Measurements from ENCODE around the gene FOSL2. TPM values are rescaled to one million over a fixed set of nuclear protein-coding genes. Genes with fewer than 3 reads are reported as not detected.

The FOSL2 gene
- total RNA-seq, 1 experiment from 2014 or later: 53.7 TPM

DNA sequence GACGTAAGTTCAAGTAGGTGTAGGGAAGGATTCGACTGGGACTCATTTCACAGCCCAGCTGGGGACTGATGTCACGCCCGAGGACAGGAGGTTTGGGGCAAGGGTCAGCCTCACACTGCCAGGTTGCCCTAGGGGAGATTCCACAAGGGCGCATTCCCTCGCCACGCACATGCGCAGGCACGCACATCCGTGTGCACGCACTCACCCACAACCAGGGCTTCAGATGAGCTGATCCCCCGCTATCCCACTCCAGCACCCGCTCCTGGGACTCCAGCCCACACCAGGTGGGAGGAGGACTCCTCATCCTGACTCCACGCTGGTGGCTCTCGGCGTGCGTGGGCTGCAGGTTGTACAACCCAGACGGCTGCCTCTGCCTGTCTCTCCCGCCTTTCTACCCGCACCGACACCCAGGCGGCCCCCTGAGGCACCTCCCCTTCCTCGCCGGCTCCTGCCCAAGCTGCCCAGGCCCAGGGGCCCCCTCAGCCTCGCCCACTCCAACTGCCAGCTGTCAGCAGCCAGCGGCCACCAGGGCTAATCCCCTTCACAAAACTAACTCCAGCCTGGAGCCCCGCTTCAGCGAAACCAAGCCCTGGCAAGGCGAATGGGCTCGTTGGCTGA is 47.8 kb upstream of the FOSL2 start:
- Mint-ChIP-seq H3K27me3 (ENCODE audit: unreplicated experiment) (no peaks in the 10 kb centered on the region), H3K9me3 (ENCODE audit: low read depth, unreplicated experiment) (no peaks in the 10 kb centered on the region), H3K4me1 (ENCODE audit: low read depth, unreplicated experiment) (peaks cover 6% of the 10 kb centered on the region), H3K27ac (ENCODE audit: unreplicated experiment) (no peak overlapping the region), H3K4me3 (ENCODE audit: low read depth, unreplicated experiment) (no peak overlapping the region), H3K36me3 (ENCODE audit: insufficient read depth, unreplicated experiment) (no peaks in the 10 kb centered on the region)
- TF ChIP-seq, protein P1, sequence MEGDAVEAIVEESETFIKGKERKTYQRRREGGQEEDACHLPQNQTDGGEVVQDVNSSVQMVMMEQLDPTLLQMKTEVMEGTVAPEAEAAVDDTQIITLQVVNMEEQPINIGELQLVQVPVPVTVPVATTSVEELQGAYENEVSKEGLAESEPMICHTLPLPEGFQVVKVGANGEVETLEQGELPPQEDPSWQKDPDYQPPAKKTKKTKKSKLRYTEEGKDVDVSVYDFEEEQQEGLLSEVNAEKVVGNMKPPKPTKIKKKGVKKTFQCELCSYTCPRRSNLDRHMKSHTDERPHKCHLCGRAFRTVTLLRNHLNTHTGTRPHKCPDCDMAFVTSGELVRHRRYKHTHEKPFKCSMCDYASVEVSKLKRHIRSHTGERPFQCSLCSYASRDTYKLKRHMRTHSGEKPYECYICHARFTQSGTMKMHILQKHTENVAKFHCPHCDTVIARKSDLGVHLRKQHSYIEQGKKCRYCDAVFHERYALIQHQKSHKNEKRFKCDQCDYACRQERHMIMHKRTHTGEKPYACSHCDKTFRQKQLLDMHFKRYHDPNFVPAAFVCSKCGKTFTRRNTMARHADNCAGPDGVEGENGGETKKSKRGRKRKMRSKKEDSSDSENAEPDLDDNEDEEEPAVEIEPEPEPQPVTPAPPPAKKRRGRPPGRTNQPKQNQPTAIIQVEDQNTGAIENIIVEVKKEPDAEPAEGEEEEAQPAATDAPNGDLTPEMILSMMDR (IDR thresholded peaks at IDR 0.05; ENCODE audit: unreplicated experiment): no peak
- DNase-seq: no peak
- BruUV-seq (replicated peaks): no TSS peak
- intact Hi-C loops (cut with micrococcal nuclease; ENCODE audit: unreplicated experiment): no loop called here
- CTCF ChIA-PET: interaction anchor here (1.0 kb wide), 1 partner anchor 11 kb away, joined by 4 read pairs; no protein-coding TSS in a partner anchor

DNA sequence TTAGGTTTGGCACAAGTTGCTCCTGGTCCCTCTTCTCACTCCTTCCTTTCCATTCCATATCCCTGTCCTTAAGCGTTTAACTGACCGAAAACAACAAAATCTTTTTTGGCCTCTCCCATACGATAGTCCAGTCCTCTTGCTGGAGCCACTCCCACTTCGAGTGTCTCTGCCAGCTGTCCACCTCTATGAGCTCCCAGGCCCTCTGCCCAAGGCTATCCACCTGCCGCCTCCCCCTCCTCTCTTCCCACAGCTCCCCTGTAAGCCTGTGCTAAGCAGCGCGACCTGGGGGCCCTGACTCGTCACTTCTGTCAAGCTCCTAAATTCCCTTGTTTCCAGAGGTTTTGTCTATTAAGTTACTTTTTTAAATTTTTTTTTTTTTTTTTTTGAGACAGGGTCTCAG is 47.0 kb upstream of the FOSL2 start:
- Mint-ChIP-seq H3K27me3 (ENCODE audit: unreplicated experiment) (no peaks in the 10 kb centered on the region), H3K4me3 (ENCODE audit: low read depth, unreplicated experiment) (no peak overlapping the region)

GRCh38 chr2:28346587-28346986 is 46.1 kb upstream of the FOSL2 start:
- BruUV-seq (replicated peaks): no TSS peak
- Mint-ChIP-seq H3K4me1 (ENCODE audit: low read depth, unreplicated experiment) (peaks cover 6% of the 10 kb centered on the region), H3K4me3 (ENCODE audit: low read depth, unreplicated experiment) (no peak overlapping the region), H3K27ac (ENCODE audit: unreplicated experiment) (no peak overlapping the region), H3K36me3 (ENCODE audit: insufficient read depth, unreplicated experiment) (no peaks in the 10 kb centered on the region), H3K27me3 (ENCODE audit: unreplicated experiment) (no peaks in the 10 kb centered on the region), H3K9me3 (ENCODE audit: low read depth, unreplicated experiment) (no peaks in the 10 kb centered on the region)
- CTCF ChIA-PET: interaction anchor here (0.6 kb wide), 1 partner anchor 11 kb away, joined by 4 read pairs; no protein-coding TSS in a partner anchor
- TF ChIP-seq, protein P1 (IDR thresholded peaks at IDR 0.05; ENCODE audit: unreplicated experiment): no peak
- intact Hi-C loops (cut with micrococcal nuclease; ENCODE audit: unreplicated experiment): no loop called here
- no peak for DNase-seq

More for the DNA sequence above, 47.0 kb upstream of the FOSL2 start:
- intact Hi-C loops (cut with micrococcal nuclease; ENCODE audit: unreplicated experiment): no loop called here
- H3K27ac Mint-ChIP-seq (ENCODE audit: unreplicated experiment): no peak overlapping the region
- TF ChIP-seq, protein P1 (IDR thresholded peaks at IDR 0.05; ENCODE audit: unreplicated experiment): no peak
- CTCF ChIA-PET: interaction anchor here (0.7 kb wide), 1 partner anchor 21 kb away, joined by 3 read pairs; no protein-coding TSS in a partner anchor
- H3K36me3 Mint-ChIP-seq (ENCODE audit: insufficient read depth, unreplicated experiment): no peaks in the 10 kb centered on the region
- H3K9me3 Mint-ChIP-seq (ENCODE audit: low read depth, unreplicated experiment): no peaks in the 10 kb centered on the region
- no TSS peak for BruUV-seq (replicated peaks)
- H3K4me1 Mint-ChIP-seq (ENCODE audit: low read depth, unreplicated experiment): peaks cover 6% of the 10 kb centered on the region
- DNase-seq: no peak

DNA sequence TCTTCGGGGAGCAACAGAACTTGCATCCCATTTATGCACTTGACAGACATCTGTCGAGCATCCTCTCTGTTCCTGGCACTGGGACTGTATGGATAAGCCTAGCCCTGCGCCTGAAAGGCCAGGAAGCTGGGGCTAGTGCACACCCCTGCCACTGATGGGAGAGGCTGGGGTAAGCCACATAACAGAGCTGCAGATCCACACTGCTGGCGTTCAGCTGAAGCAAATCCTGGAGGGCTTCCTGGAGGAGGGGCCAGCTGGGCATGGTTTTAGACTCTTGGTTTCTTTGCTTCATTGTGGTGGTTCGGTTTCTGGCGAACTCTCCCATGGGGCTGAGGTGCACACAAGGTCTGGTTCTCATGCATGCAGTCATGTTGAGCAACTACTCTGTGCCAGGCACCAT is 45.5 kb upstream of the FOSL2 start:
- no peak for DNase-seq
- BruUV-seq (replicated peaks): no TSS peak
- H3K27ac Mint-ChIP-seq (ENCODE audit: unreplicated experiment): no peak overlapping the region
- H3K4me3 Mint-ChIP-seq (ENCODE audit: low read depth, unreplicated experiment): no peak overlapping the region
- peaks cover 5% of the 10 kb centered on the region for H3K4me1 Mint-ChIP-seq (ENCODE audit: low read depth, unreplicated experiment)
- TF ChIP-seq, protein P1 (IDR thresholded peaks at IDR 0.05; ENCODE audit: unreplicated experiment): no peak
- H3K36me3 Mint-ChIP-seq (ENCODE audit: insufficient read depth, unreplicated experiment): no peaks in the 10 kb centered on the region
- CTCF ChIA-PET: interaction anchor here (0.6 kb wide), 1 partner anchor 10 kb away, joined by 4 read pairs; no protein-coding TSS in a partner anchor
- H3K27me3 Mint-ChIP-seq (ENCODE audit: unreplicated experiment): no peaks in the 10 kb centered on the region
- no peaks in the 10 kb centered on the region for H3K9me3 Mint-ChIP-seq (ENCODE audit: low read depth, unreplicated experiment)
- intact Hi-C loops (cut with micrococcal nuclease; ENCODE audit: unreplicated experiment): no loop called here
